MM.1S (cell line): Measurements from ENCODE around the gene CCDC185.

Source experiments
- DNase-seq: peaks from one replicate; pipeline ENCODE4 v3.0.0-alpha.2; 2015
- H2AFZ ChIP-seq: fragments of 300-600 bp; sonication (generic); 2 replicates; pipeline ENCODE4 v1.6.0; 2016; ENCODE audit warnings: antibody characterized with exemption, low read length
- H3F3A ChIP-seq: fragments of 300-600 bp; sonication (generic); 2 replicates; pipeline ENCODE4 v1.6.1; 2016; ENCODE audit warnings: mild to moderate bottlenecking, antibody characterized with exemption, low read length, moderate library complexity, mixed read lengths; ENCODE audit not compliant: insufficient read depth
- H3K27ac ChIP-seq: fragments of 300-600 bp; sonication (generic); 2 replicates; pipeline ENCODE4 v1.5.1; 2016; ENCODE audit warnings: mild to moderate bottlenecking, low read length
- H3K27me3 ChIP-seq: fragments of 300-600 bp; sonication (generic); replicated peaks from 2 replicates; pipeline ENCODE4 v1.6.0; 2016; ENCODE audit warnings: low read length; ENCODE audit not compliant: insufficient read depth
- H3K36me3 ChIP-seq: fragments of 300-600 bp; sonication (generic); replicated peaks from 2 replicates; pipeline ENCODE4 v1.6.1; 2016; ENCODE audit warnings: mild to moderate bottlenecking, low read length, mixed read lengths; ENCODE audit not compliant: insufficient read depth
- H3K4me1 ChIP-seq: fragments of 300-600 bp; sonication (generic); 2 replicates; pipeline ENCODE4 v1.6.1; 2016; ENCODE audit warnings: low read length, mixed read lengths
- H3K4me2 ChIP-seq: fragments of 300-600 bp; sonication (generic); 2 replicates; pipeline ENCODE4 v1.6.0; 2016; ENCODE audit warnings: low read depth, low read length
- H3K4me3 ChIP-seq: fragments of 300-600 bp; sonication (generic); 2 replicates; pipeline ENCODE4 v1.5.1; 2016; ENCODE audit warnings: low read length, mixed read lengths
- H3K79me2 ChIP-seq: fragments of 300-600 bp; sonication (generic); 2 replicates; pipeline ENCODE4 v1.6.1; 2016; ENCODE audit warnings: mixed run types, low read length, mixed read lengths
- H3K9ac ChIP-seq: fragments of 300-600 bp; sonication (generic); 2 replicates; pipeline ENCODE4 v1.6.1; 2016; ENCODE audit warnings: low read length, mixed read lengths
- H3K9me2 ChIP-seq: fragments of 300-600 bp; sonication (generic); replicated peaks from 2 replicates; pipeline ENCODE4 v1.6.1; 2016; ENCODE audit warnings: mild to moderate bottlenecking, low read length, mixed read lengths; ENCODE audit not compliant: insufficient read depth
- H3K9me3 ChIP-seq: fragments of 300-600 bp; sonication (generic); replicated peaks from 2 replicates; pipeline ENCODE4 v1.6.1; 2016; ENCODE audit warnings: mild to moderate bottlenecking, low read length, mixed read lengths; ENCODE audit not compliant: insufficient read depth
- H4K20me1 ChIP-seq: fragments of 300-600 bp; sonication (generic); 2 replicates; pipeline ENCODE4 v1.6.1; 2016; ENCODE audit warnings: mild to moderate bottlenecking, low read length, moderate library complexity, mixed read lengths; ENCODE audit not compliant: insufficient read depth
- CTCF ChIP-seq: fragments of 300-600 bp; sonication (generic); IDR thresholded peaks from 2 replicates; pipeline ENCODE4 v1.5.1; 2016; ENCODE audit warnings: antibody characterized with exemption, low read length, mixed read lengths
- EZH2 ChIP-seq: fragments of 300-600 bp; sonication (generic); optimal IDR thresholded peaks from 2 replicates; pipeline ENCODE3; 2017; ENCODE audit warnings: low read depth, mild to moderate bottlenecking, antibody characterized with exemption, low read length, mixed read lengths
- EZH2phosphoT487 ChIP-seq: fragments of 300-600 bp; sonication (generic); IDR thresholded peaks from 2 replicates; pipeline ENCODE4 v1.6.1; 2018; ENCODE audit warnings: antibody characterized with exemption, low read length

CCDC185 gene

DNA sequence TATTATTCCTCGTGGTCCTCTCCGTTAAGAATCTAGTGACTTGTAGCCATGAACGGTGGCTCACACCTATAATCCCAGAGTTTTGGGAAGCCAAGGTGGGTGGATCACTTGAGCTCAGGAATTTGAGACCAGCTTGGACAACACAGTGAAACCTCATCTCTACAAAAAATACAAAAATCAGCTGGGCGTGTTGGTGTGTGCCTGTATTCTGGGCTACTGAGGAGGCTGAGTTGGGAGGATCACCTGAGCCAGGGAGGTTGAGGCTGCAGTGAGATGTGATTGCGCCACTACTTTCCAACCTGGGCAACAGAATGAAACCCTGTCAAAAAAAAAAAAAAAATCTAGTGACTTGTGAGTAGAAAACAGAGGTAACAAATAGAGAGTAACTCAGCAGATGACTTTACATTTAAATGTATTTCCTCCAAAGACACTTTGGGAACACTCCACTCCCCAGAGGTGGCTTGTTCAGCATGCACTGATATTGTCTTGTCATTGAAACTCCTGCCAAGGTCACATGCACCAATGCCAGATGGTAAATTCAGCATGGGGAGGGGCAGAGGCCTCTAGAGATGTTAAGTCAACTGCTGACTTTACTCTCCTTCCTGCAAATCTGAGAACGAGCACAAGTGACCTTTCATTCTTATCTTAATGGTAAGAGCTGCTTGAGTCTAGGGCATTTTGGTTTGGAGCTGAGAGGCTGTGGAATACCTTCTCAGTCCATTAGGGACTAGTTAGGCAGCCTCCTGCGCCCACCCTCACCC lies 24.9 kb downstream of the CCDC185 start:
- Histone ChIP-seq H3K4me3 (no peak overlapping the region), H2AFZ (no peak overlapping the region), H3K27me3 (no peaks in the 10 kb centered on the region), H3K4me1 (no peaks in the 10 kb centered on the region), H3K79me2 (no peaks in the 10 kb centered on the region), H3K9me3 (no peaks in the 10 kb centered on the region), H3K4me2 (no peak overlapping the region), H3K36me3 (no peaks in the 10 kb centered on the region), H4K20me1 (no peaks in the 10 kb centered on the region), H3F3A (no peaks in the 10 kb centered on the region), H3K27ac (no peak overlapping the region), H3K9me2 (no peaks in the 10 kb centered on the region), H3K9ac (no peak overlapping the region)
- no peak for DNase-seq
- no peak for TF ChIP-seq EZH2
- no peak for TF ChIP-seq CTCF
- TF ChIP-seq EZH2phosphoT487, result no peak

DNA sequence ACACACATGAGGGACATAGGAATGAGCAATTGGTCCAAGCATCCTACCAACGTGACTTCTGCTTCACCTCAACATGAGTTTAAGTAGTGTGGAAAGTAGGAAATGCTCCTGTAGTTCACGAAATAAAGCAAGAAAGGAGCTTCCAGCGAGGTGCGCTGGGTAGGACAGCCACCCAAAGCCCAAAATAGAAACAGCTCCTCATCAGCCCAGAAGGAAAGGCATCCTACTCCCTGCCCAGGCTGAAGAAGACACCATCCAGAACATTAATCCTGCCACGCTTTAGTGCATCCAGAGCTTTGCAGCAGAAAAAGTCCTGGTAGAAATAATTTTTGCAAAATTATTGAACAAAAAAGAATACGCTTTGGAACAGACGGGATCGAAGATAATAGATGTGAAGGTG lies 25.9 kb downstream of the CCDC185 start:
- Histone ChIP-seq H3K9me2 (no peaks in the 10 kb centered on the region), H3K36me3 (no peaks in the 10 kb centered on the region), H3K4me1 (no peaks in the 10 kb centered on the region), H3K27ac (no peak overlapping the region), H3K79me2 (no peaks in the 10 kb centered on the region), H3K9ac (no peak overlapping the region), H2AFZ (no peak overlapping the region), H3F3A (no peaks in the 10 kb centered on the region), H3K4me2 (no peak overlapping the region), H3K4me3 (no peak overlapping the region), H4K20me1 (no peaks in the 10 kb centered on the region), H3K27me3 (no peaks in the 10 kb centered on the region), H3K9me3 (no peaks in the 10 kb centered on the region)
- no peak for TF ChIP-seq CTCF
- TF ChIP-seq EZH2phosphoT487, result no peak
- no peak for DNase-seq

DNA sequence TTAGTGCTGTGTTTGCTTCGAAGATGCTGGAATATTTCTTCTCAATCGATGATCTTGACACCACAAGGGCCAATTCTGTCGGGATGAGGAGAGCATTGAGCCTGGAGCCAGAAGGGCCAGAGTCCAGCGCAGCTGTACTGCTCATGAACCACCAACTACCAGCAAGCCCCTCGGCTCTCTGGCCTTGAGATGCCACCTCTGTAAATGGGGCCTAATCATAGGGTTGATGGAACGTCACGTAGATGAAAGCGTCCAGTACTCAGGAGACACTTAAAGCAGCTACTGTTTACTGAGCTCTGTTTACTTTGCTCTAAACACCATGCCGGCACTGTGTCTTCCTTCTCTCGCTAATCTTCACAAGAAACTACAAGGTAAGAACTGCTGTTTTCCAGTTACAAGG lies 26.3 kb downstream of the CCDC185 start:
- Histone ChIP-seq H3K4me2 (no peak overlapping the region), H4K20me1 (no peaks in the 10 kb centered on the region), H3K9me2 (no peaks in the 10 kb centered on the region), H3K27ac (no peak overlapping the region), H3K9ac (no peak overlapping the region), H3K27me3 (no peaks in the 10 kb centered on the region), H3K9me3 (no peaks in the 10 kb centered on the region), H3K36me3 (no peaks in the 10 kb centered on the region), H2AFZ (no peak overlapping the region), H3K79me2 (no peaks in the 10 kb centered on the region), H3K4me3 (no peak overlapping the region), H3F3A (no peaks in the 10 kb centered on the region), H3K4me1 (no peaks in the 10 kb centered on the region)
- TF ChIP-seq EZH2 (no peak), EZH2phosphoT487 (no peak), CTCF (no peak)
- no peak for DNase-seq
